Testis (tissue), 2 donors: ENCODE data around the gene CCSER1.

Experiments
- CTCF ChIP-seq, 3 experiments: fragments of 450-650 bp in 2 of 3; fragments of 200-600 bp in 1 of 3; sonication (generic) in 1 of 3; IDR thresholded peaks; one replicate each; pipeline ENCODE4 v1.5.1; 2016 to 2019; ENCODE audit warnings: antibody characterized with exemption in 3 of 3, mild to moderate bottlenecking in 2 of 3, moderate library complexity in 1 of 3
- POLR2A ChIP-seq: fragments of 450-650 bp; IDR thresholded peaks from one replicate; pipeline ENCODE4 v1.6.1; 2017; ENCODE audit warnings: antibody characterized with exemption, mild to moderate bottlenecking, moderate library complexity

DNA sequence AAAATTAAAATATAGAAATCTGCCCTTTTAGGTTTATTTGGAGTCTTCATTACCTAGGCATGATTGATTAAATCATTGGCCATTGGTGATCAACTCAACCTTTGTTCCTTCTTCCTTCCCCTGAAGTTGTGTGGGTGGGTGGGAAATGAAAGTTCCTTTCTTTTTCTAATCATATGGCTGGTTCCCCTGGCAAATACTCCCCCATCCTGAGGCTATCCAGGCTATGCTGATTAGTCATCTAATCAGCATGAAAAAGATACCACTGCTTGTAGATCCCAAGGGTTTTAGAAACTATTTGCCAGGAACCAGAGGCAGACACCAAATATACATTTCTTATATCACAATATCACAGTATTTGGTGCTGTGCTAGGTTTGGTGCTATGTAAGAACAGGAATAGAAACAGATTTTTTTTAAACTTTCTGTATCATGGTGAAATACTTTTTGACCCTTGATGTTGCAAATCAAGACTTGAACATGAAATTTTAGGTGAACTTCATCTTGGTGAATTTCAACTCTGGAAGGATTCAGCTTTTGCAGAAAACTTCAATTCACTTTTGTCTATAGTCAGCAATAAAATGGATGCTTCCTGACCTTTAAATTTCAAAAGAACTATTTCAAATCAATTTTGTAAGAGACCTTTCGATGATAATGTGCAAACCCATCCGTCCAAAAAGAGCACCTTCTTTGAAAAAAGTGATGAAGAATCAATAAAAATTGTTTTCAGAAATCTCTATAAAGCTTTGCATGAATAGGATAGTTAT is 71.1 kb downstream of the CCSER1 start:
- TF ChIP-seq CTCF (IDR thresholded peaks at IDR 0.05), result no peak
- no peak for TF ChIP-seq POLR2A
